Neural crest cell (in vitro differentiated cells): ENCODE data around the gene NISCH. TPM values are rescaled to one million over a fixed set of nuclear protein-coding genes. Genes with fewer than 3 reads are reported as not detected.

ENCODE experiments used
- DNase-seq: peaks from one replicate; pipeline ENCODE4 v3.0.0; 2021; ENCODE audit warnings: low read depth, mixed read lengths, low spot score
- H3K27ac Mint-ChIP-seq: one replicate; pipeline ENCODE4 v1.8.0; 2021; ENCODE audit warnings: mild to moderate bottlenecking, mixed read lengths; ENCODE audit not compliant: unreplicated experiment
- H3K27me3 Mint-ChIP-seq: 2 replicates; pipeline ENCODE4 v1.8.0; 2021; ENCODE audit warnings: low read depth, mild to moderate bottlenecking, mixed read lengths
- H3K36me3 Mint-ChIP-seq: 2 replicates; pipeline ENCODE4 v1.8.0; 2021; ENCODE audit warnings: low read depth, mild to moderate bottlenecking, mixed read lengths
- H3K4me1 Mint-ChIP-seq: 2 replicates; pipeline ENCODE4 v1.8.0; 2021; ENCODE audit warnings: mixed read lengths
- H3K4me3 Mint-ChIP-seq: one replicate; pipeline ENCODE4 v1.8.0; 2021; ENCODE audit warnings: mild to moderate bottlenecking, mixed read lengths
- H3K9me3 Mint-ChIP-seq: 2 replicates; pipeline ENCODE4 v1.8.0; 2021; ENCODE audit warnings: mixed read lengths
- total RNA-seq: library from RNA; stranded (reverse); gene quantifications from 2 replicates; pipeline ENCODE4 v1.2.1, GENCODE V29; 2021
- TF ChIP-seq, protein P1 (sequence below): fragments of 200-600 bp; sonication (generic); conservative IDR thresholded peaks from 2 replicates; pipeline ENCODE4 v1.5.0; 2021; ENCODE audit warnings: antibody characterized with exemption, mild to moderate bottlenecking

Gene NISCH
- total RNA-seq, 1 donor from 2014 or later: 161 TPM

DNA sequence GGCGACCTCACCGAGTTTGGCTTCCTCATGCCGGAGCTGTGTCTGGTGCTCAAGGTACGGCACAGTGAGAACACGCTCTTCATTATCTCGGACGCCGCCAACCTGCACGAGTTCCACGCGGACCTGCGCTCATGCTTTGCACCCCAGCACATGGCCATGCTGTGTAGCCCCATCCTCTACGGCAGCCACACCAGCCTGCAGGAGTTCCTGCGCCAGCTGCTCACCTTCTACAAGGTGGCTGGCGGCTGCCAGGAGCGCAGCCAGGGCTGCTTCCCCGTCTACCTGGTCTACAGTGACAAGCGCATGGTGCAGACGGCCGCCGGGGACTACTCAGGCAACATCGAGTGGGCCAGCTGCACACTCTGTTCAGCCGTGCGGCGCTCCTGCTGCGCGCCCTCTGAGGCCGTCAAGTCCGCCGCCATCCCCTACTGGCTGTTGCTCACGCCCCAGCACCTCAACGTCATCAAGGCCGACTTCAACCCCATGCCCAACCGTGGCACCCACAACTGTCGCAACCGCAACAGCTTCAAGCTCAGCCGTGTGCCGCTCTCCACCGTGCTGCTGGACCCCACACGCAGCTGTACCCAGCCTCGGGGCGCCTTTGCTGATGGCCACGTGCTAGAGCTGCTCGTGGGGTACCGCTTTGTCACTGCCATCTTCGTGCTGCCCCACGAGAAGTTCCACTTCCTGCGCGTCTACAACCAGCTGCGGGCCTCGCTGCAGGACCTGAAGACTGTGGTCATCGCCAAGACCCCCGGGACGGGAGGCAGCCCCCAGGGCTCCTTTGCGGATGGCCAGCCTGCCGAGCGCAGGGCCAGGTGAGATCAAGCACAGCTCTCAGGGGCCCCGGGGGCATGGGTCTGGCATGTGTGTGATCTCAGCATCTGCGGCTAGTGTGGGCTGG lies 32.6 kb downstream of the NISCH start:
- H3K27me3 Mint-ChIP-seq: no peaks in the 10 kb centered on the region
- no peak overlapping the region for H3K4me3 Mint-ChIP-seq
- no peaks in the 10 kb centered on the region for H3K9me3 Mint-ChIP-seq
- H3K4me1 Mint-ChIP-seq: peaks cover 21% of the 10 kb centered on the region
- H3K36me3 Mint-ChIP-seq: peaks cover 4% of the 10 kb centered on the region
- DNase-seq: no peak
- H3K27ac Mint-ChIP-seq: no peak overlapping the region
- TF ChIP-seq, protein P1, sequence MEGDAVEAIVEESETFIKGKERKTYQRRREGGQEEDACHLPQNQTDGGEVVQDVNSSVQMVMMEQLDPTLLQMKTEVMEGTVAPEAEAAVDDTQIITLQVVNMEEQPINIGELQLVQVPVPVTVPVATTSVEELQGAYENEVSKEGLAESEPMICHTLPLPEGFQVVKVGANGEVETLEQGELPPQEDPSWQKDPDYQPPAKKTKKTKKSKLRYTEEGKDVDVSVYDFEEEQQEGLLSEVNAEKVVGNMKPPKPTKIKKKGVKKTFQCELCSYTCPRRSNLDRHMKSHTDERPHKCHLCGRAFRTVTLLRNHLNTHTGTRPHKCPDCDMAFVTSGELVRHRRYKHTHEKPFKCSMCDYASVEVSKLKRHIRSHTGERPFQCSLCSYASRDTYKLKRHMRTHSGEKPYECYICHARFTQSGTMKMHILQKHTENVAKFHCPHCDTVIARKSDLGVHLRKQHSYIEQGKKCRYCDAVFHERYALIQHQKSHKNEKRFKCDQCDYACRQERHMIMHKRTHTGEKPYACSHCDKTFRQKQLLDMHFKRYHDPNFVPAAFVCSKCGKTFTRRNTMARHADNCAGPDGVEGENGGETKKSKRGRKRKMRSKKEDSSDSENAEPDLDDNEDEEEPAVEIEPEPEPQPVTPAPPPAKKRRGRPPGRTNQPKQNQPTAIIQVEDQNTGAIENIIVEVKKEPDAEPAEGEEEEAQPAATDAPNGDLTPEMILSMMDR: no peak

DNA sequence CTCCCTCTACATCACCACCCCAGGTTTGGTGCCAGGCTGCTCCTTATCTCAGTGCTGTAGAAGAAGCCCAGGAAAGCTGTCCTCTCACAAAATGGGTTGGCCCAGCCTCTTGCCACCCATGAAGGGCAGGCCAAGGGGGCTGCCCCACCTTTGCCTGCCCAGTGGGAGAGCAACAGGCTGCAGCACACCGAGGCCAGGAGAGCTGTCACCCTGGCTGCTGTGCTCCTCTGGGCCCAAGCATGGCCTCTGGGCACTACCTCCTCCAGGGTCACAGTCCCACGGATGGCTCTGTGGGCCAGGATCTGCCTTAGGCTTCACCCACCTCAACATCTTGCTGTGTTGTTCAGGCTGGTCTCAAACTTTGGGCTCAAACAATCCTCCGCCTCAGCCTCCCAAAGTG lies 33.3 kb downstream of the NISCH start:
- no peak for DNase-seq
- peaks cover 2% of the 10 kb centered on the region for H3K36me3 Mint-ChIP-seq
- H3K4me3 Mint-ChIP-seq: no peak overlapping the region
- H3K27me3 Mint-ChIP-seq: no peaks in the 10 kb centered on the region
- no peak overlapping the region for H3K27ac Mint-ChIP-seq
- H3K9me3 Mint-ChIP-seq: no peaks in the 10 kb centered on the region
- TF ChIP-seq, protein P1: no peak
- peaks cover 14% of the 10 kb centered on the region for H3K4me1 Mint-ChIP-seq

- H3K27ac Mint-ChIP-seq: no peak overlapping the region
- peaks cover 2% of the 10 kb centered on the region for H3K36me3 Mint-ChIP-seq
- peaks cover 10% of the 10 kb centered on the region for H3K4me1 Mint-ChIP-seq
Measured at GRCh38 chr3:52489453-52489852, 34.0 kb downstream of the NISCH start.

GRCh38 chr3:52490035-52490938 lies 34.9 kb downstream of the NISCH start:
- H3K4me1 Mint-ChIP-seq: peaks cover 4% of the 10 kb centered on the region
- no peak for DNase-seq
- H3K36me3 Mint-ChIP-seq: peaks cover 2% of the 10 kb centered on the region
- peaks cover 3% of the 10 kb centered on the region for H3K27me3 Mint-ChIP-seq
- H3K4me3 Mint-ChIP-seq: peak overlapping the region; percentile 35
- no peaks in the 10 kb centered on the region for H3K9me3 Mint-ChIP-seq
- no peak overlapping the region for H3K27ac Mint-ChIP-seq
- TF ChIP-seq, protein P1: no peak

More at GRCh38 chr3:52489453-52489852, 34.0 kb downstream of the NISCH start:
- DNase-seq: no peak
- H3K27me3 Mint-ChIP-seq: peaks cover 3% of the 10 kb centered on the region
- H3K9me3 Mint-ChIP-seq: no peaks in the 10 kb centered on the region
- H3K4me3 Mint-ChIP-seq: no peak overlapping the region
- TF ChIP-seq, protein P1: no peak

- Mint-ChIP-seq H3K36me3 (peaks cover 2% of the 10 kb centered on the region), H3K4me3 (peak overlapping the region; percentile 35), H3K9me3 (no peaks in the 10 kb centered on the region), H3K27ac (no peak overlapping the region), H3K27me3 (peaks cover 3% of the 10 kb centered on the region), H3K4me1 (peaks cover 4% of the 10 kb centered on the region)
- TF ChIP-seq, protein P1: no peak
- no peak for DNase-seq
Measured at GRCh38 chr3:52490939-52491526, 35.6 kb downstream of the NISCH start.
